Loucy (cell line): ENCODE results near the gene REV1.

Experiments
- H2AFZ ChIP-seq: fragments of 200-600 bp; sonication (generic); 2 replicates; pipeline ENCODE4 v1.6.0; 2016; ENCODE audit warnings: antibody characterized with exemption, mild to moderate bottlenecking, low read length, moderate library complexity
- H3F3A ChIP-seq: fragments of 200-600 bp; 2 replicates; pipeline ENCODE4 v1.6.0; 2016; ENCODE audit warnings: antibody characterized with exemption, low read depth, mild to moderate bottlenecking
- H3K27me3 ChIP-seq: fragments of 200-600 bp; sonication (generic); 2 replicates; pipeline ENCODE4 v1.6.1; 2014; ENCODE audit warnings: low read length, mild to moderate bottlenecking; ENCODE audit not compliant: insufficient read depth, poor library complexity, severe bottlenecking
- H3K36me3 ChIP-seq: fragments of 200-600 bp; sonication (generic); 2 replicates; pipeline ENCODE4 v1.6.1; 2016; ENCODE audit warnings: low read length; ENCODE audit not compliant: insufficient read depth
- H3K4me1 ChIP-seq: fragments of 200-600 bp; sonication (generic); 2 replicates; pipeline ENCODE4 v1.5.1; 2014; ENCODE audit warnings: low read length, mild to moderate bottlenecking; ENCODE audit not compliant: insufficient read depth, poor library complexity, severe bottlenecking
- H3K4me2 ChIP-seq: fragments of 200-600 bp; sonication (generic); 2 replicates; pipeline ENCODE4 v1.6.0; 2014; ENCODE audit warnings: antibody characterized with exemption, low read length, low read depth, mild to moderate bottlenecking; ENCODE audit not compliant: poor library complexity, severe bottlenecking
- H3K4me3 ChIP-seq: fragments of 200-600 bp; sonication (generic); 2 replicates; pipeline ENCODE4 v1.5.1; 2014; ENCODE audit warnings: low read length, mild to moderate bottlenecking, mixed read lengths; ENCODE audit not compliant: poor library complexity, severe bottlenecking
- H3K79me2 ChIP-seq: fragments of 200-600 bp; sonication (generic); 2 replicates; pipeline ENCODE4 v1.6.1; 2014; ENCODE audit warnings: low read length; ENCODE audit not compliant: insufficient read depth
- H3K9ac ChIP-seq: fragments of 200-600 bp; sonication (generic); 2 replicates; pipeline ENCODE4 v1.6.0; 2014; ENCODE audit warnings: mild to moderate bottlenecking, low read depth, low read length, moderate library complexity; ENCODE audit not compliant: poor library complexity, severe bottlenecking
- H3K9me2 ChIP-seq: fragments of 200-600 bp; sonication (generic); replicated peaks from 2 replicates; pipeline ENCODE4 v1.6.1; 2016; ENCODE audit warnings: low read depth, low read length, mixed read lengths
- H3K9me3 ChIP-seq: fragments of 200-600 bp; sonication (generic); 2 replicates; pipeline ENCODE4 v1.6.1; 2014; ENCODE audit warnings: mild to moderate bottlenecking, antibody characterized with exemption, low read length, low read depth; ENCODE audit not compliant: insufficient read depth
- H4K20me1 ChIP-seq: fragments of 200-600 bp; sonication (generic); 2 replicates; pipeline ENCODE4 v1.6.0; 2014; ENCODE audit warnings: antibody characterized with exemption, low read length, mild to moderate bottlenecking; ENCODE audit not compliant: insufficient read depth, poor library complexity, severe bottlenecking
- EZH2phosphoT487 ChIP-seq: fragments of 200-600 bp; IDR thresholded peaks from 2 replicates; pipeline ENCODE4 v1.6.1; 2018; ENCODE audit warnings: antibody characterized with exemption, mild to moderate bottlenecking, moderate library complexity, borderline replicate concordance
- TF ChIP-seq, protein P1 (sequence below): fragments of 200-600 bp; sonication (generic); conservative IDR thresholded peaks from 2 replicates; pipeline ENCODE4 v1.5.1; 2014; ENCODE audit warnings: mild to moderate bottlenecking, antibody characterized with exemption, low read length

REV1 gene

DNA sequence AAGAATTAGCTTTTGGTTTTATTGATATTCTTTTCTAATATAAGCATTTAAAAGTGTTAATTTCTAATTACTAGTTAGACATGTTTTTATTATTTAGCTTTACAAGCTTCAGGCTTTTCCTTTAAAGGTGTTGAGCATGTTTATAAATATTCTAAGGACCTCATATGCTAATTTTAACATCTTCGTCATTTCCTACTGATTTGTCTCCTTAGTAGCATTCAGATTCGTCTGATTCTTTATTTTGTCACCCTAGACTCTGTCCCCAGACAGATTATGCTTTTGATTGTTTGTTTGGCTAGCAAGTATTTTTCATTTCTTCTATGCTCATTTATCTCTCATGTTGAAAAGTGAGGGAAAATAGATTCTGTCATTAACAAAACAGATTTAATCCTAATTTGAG, 100.9 kb downstream of the REV1 start:
- Histone ChIP-seq H3K36me3 (peaks cover 63% of the 10 kb centered on the region; the same call in 1 of the 2 replicates), H2AFZ (no peak overlapping the region), H3K4me2 (no peak overlapping the region), H3K4me3 (no peak overlapping the region), H3K79me2 (no peaks in the 10 kb centered on the region), H3K9ac (no peak overlapping the region), H3K9me3 (no peaks in the 10 kb centered on the region), H3K4me1 (no peaks in the 10 kb centered on the region), H3F3A (no peaks in the 10 kb centered on the region), H4K20me1 (peaks cover 5% of the 10 kb centered on the region), H3K27me3 (no peaks in the 10 kb centered on the region), H3K9me2 (no peaks in the 10 kb centered on the region)
- TF ChIP-seq, protein P1, sequence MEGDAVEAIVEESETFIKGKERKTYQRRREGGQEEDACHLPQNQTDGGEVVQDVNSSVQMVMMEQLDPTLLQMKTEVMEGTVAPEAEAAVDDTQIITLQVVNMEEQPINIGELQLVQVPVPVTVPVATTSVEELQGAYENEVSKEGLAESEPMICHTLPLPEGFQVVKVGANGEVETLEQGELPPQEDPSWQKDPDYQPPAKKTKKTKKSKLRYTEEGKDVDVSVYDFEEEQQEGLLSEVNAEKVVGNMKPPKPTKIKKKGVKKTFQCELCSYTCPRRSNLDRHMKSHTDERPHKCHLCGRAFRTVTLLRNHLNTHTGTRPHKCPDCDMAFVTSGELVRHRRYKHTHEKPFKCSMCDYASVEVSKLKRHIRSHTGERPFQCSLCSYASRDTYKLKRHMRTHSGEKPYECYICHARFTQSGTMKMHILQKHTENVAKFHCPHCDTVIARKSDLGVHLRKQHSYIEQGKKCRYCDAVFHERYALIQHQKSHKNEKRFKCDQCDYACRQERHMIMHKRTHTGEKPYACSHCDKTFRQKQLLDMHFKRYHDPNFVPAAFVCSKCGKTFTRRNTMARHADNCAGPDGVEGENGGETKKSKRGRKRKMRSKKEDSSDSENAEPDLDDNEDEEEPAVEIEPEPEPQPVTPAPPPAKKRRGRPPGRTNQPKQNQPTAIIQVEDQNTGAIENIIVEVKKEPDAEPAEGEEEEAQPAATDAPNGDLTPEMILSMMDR = no peak
- no peak for TF ChIP-seq EZH2phosphoT487

DNA sequence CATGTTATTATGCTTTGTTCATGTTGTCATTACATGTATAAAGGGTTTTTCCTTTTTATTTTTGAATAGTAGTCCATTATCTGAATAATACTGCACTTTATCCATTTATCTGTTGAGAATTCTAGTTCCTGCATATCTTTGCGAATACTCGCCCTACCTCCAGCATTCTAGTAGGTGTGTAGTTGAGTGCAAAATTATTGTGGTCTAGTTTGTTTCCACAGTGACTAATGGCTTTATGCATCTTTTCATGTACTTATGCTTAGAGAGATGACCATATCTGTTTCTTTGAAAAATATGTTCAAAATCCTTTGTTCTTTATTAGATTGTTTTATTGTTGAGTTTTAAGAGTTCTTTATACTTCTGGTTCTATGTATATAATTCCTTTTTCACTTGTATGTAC, 103.8 kb downstream of the REV1 start:
- no peaks in the 10 kb centered on the region for H3F3A ChIP-seq
- no peak for TF ChIP-seq EZH2phosphoT487
- TF ChIP-seq, protein P1 = no peak
- no peaks in the 10 kb centered on the region for H3K27me3 ChIP-seq
- H3K36me3 ChIP-seq = peaks cover 67% of the 10 kb centered on the region
- no peaks in the 10 kb centered on the region for H3K79me2 ChIP-seq
- no peaks in the 10 kb centered on the region for H3K9me3 ChIP-seq
- peaks cover 5% of the 10 kb centered on the region for H4K20me1 ChIP-seq
- H3K9me2 ChIP-seq = no peaks in the 10 kb centered on the region
- no peaks in the 10 kb centered on the region for H3K4me1 ChIP-seq
- no peak overlapping the region for H3K9ac ChIP-seq
- no peak overlapping the region for H2AFZ ChIP-seq
- no peak overlapping the region for H3K4me2 ChIP-seq
- no peak overlapping the region for H3K4me3 ChIP-seq

DNA sequence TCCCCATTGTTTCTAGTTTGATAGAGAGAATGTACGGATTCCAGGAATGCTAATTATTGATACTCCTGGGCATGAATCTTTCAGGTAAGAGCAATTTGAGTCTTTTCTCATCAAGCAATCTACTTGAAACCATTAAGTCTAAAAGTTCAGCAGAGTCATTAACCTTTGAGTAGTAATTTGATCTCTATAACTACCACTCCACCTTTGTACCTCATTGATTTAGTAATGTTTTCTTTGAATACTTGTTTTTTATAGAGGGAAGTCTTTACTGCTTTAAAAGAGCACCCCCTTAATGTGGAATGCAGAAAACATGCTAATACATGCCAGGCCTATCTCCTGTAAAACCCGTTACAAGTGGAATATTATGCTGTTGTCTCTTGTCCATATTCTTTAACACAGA, 107.7 kb downstream of the REV1 start:
- no peaks in the 10 kb centered on the region for H4K20me1 ChIP-seq
- H3K4me1 ChIP-seq = no peaks in the 10 kb centered on the region
- no peaks in the 10 kb centered on the region for H3K27me3 ChIP-seq
- no peak overlapping the region for H2AFZ ChIP-seq
- H3K79me2 ChIP-seq = no peaks in the 10 kb centered on the region
- no peak overlapping the region for H3K4me2 ChIP-seq
- H3K9ac ChIP-seq = no peak overlapping the region
- H3K36me3 ChIP-seq = peaks cover 87% of the 10 kb centered on the region
- no peaks in the 10 kb centered on the region for H3K9me3 ChIP-seq
- TF ChIP-seq, protein P1 = no peak
- no peak for TF ChIP-seq EZH2phosphoT487
- no peaks in the 10 kb centered on the region for H3K9me2 ChIP-seq
- no peaks in the 10 kb centered on the region for H3F3A ChIP-seq
- no peak overlapping the region for H3K4me3 ChIP-seq
